K562 (cell line): ENCODE results near the gene GLTP.

Experiments used
- CBX5 ChIP-seq: IDR thresholded peaks from 2 replicates; pipeline ENCODE4 v1.6.1; 2014; ENCODE audit warnings: low read depth, borderline replicate concordance
- CHAMP1 ChIP-seq: fragments of 450-650 bp; IDR thresholded peaks from 2 replicates; pipeline ENCODE4 v1.6.1; 2016; ENCODE audit warnings: mild to moderate bottlenecking
- CTCF ChIP-seq, 3 experiments: IDR thresholded peaks in 2 of 3; conservative IDR thresholded peaks in 1 of 3; 2 replicates each; pipeline ENCODE4 v1.5.1; 2011 to 2012; ENCODE audit warnings: low read length in 3 of 3, mild to moderate bottlenecking in 3 of 3, control low read depth in 2 of 3, improper control_type of control experiment in 1 of 3, inconsistent platforms in 1 of 3, low read depth in 1 of 3, mixed read lengths in 1 of 3, moderate library complexity in 1 of 3; ENCODE audit not compliant: insufficient read depth in 2 of 3
- GABPA ChIP-seq: fragments of 200-800 bp; sonication (Bioruptor generic); conservative IDR thresholded peaks from 2 replicates; pipeline ENCODE4 v1.6.1; 2016; ENCODE audit warnings: low read depth, missing genetic modification characterization, missing compliant biosample characterization
- MAFG ChIP-seq: fragments of 450-650 bp; conservative IDR thresholded peaks from 2 replicates; pipeline ENCODE4 v1.6.1; 2016; ENCODE audit warnings: missing genetic modification characterization, missing compliant biosample characterization
- MLX ChIP-seq, 2 experiments: fragments of 450-650 bp in 1 of 2; sonication (generic) in 1 of 2; formaldehyde crosslinking; conservative IDR thresholded peaks; 2 replicates each; pipeline versions ENCODE4 v1.4.0 to v1.8.1; 2020 to 2022; ENCODE audit warnings: mild to moderate bottlenecking in 1 of 2, missing genetic modification reagents in 1 of 2
- MTA3 ChIP-seq: fragments of 450-650 bp; formaldehyde crosslinking; IDR thresholded peaks from 2 replicates; pipeline ENCODE4 v1.6.1; 2017; ENCODE audit warnings: mild to moderate bottlenecking, borderline replicate concordance
- NR2C2 ChIP-seq, 2 experiments: fragments of 200-800 bp in 1 of 2; sonication (Bioruptor generic) in 1 of 2; sonication (generic) in 1 of 2; formaldehyde crosslinking in 1 of 2; IDR thresholded peaks; 2 replicates each; pipeline versions ENCODE4 v1.6.1 to v1.8.0; 2016 to 2022; ENCODE audit warnings: mild to moderate bottlenecking in 1 of 2, missing compliant biosample characterization in 1 of 2, missing genetic modification characterization in 1 of 2, missing genetic modification reagents in 1 of 2
- REST ChIP-seq, 2 experiments: fragments of 450-650 bp; formaldehyde crosslinking in 1 of 2; IDR thresholded peaks; 2 replicates each; pipeline versions ENCODE4 v1.4.0 to v1.6.1; 2014 to 2020; ENCODE audit warnings: mild to moderate bottlenecking in 2 of 2, borderline replicate concordance in 1 of 2, low read depth in 1 of 2
- SMARCC2 ChIP-seq: fragments of 450-650 bp; IDR thresholded peaks from 2 replicates; pipeline ENCODE4 v1.6.1; 2017; ENCODE audit warnings: antibody characterized with exemption, moderate library complexity, mild to moderate bottlenecking, low read depth
- ZNF239 ChIP-seq: fragments of 250-450 bp; sonication (Bioruptor Pico); IDR thresholded peaks from 2 replicates; pipeline ENCODE4 v1.4.0; 2020; ENCODE audit warnings: mild to moderate bottlenecking
- ZNF282 ChIP-seq: sonication (generic); formaldehyde crosslinking; IDR thresholded peaks from 2 replicates; pipeline ENCODE4 v1.8.1; 2023; ENCODE audit warnings: missing genetic modification reagents
- ZNF583 ChIP-seq: fragments of 250-450 bp; sonication (Bioruptor Pico); IDR thresholded peaks from 2 replicates; pipeline ENCODE4 v1.4.0; 2020

- no peak for TF ChIP-seq MLX (CRISPR knock-in tag; conservative IDR thresholded peaks at IDR 0.05)
- TF ChIP-seq NR2C2 (CRISPR knock-in tag; IDR thresholded peaks at IDR 0.05), result no peak
- no peak for TF ChIP-seq NR2C2 (tag; IDR thresholded peaks at IDR 0.05)
- no peak for TF ChIP-seq SMARCC2
- TF ChIP-seq CBX5, result no peak
- no peak for TF ChIP-seq CTCF (IDR thresholded peaks at IDR 0.05 in 2 of 3, conservative IDR thresholded peaks at IDR 0.05 in 1 of 3; ENCODE audit: insufficient read depth in 2 of 3, low read depth in 1 of 3, low read length in 3 of 3)
- TF ChIP-seq MTA3, result no peak
- TF ChIP-seq CHAMP1, result no peak
- TF ChIP-seq ZNF282, result no peak
- TF ChIP-seq ZNF583 (CRISPR knock-in tag), result no peak
- no peak for TF ChIP-seq MAFG (tag)
- TF ChIP-seq REST (IDR thresholded peaks at IDR 0.05; ENCODE audit: borderline replicate concordance), result no peak
- TF ChIP-seq REST (CRISPR knock-in tag; IDR thresholded peaks at IDR 0.05; ENCODE audit: low read depth), result no peak
- TF ChIP-seq GABPA (tag), result no peak
- TF ChIP-seq ZNF239, result no peak
These were observed 45.0 kb upstream of the GLTP start for GRCh38 chr12:109925185-109925840.
